ENCODE data around the gene ASXL1. TPM values are rescaled to one million over a fixed set of nuclear protein-coding genes. Genes with fewer than 3 reads are reported as not detected.

The ASXL1 gene
- total RNA-seq, 1 donor from 2014 or later: 97.5 TPM

DNA sequence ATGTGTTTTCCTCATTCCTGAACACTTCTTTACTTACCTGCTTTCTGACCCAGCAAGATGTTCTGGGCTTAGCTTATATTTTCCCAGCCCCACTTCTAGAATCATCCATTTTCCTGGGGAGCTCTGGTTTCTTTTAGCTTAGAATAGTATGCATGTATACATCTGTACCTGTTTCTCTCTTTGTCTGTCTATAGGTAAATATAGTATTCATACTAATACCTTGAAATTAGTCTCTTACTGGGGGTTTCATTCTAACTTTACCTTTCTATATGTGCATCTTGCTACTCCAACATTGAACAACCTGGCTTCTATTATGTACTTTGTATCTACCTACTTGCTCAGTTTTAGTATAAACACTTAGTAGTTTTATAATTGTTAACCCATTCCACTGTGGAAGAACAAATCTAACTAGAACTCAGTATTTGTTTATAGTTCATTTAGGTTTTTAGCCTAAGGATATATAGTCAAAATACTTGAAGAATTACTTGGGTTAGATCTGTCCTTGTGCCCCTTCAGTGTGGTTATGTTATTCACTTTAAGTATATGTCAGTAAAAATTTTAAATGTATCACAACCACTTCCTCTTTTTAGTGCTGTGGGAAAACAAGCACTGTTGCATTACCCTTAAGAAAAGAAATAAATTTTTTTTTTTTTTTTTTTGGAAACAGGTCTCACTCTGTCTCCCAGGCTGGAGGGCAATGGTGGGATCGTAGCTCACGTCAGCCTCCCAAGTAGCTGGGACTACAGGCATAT is 54.0 kb downstream of the ASXL1 start:
- no peaks in the 10 kb centered on the region for H3K36me3 ChIP-seq
- H3K9me3 ChIP-seq: no peaks in the 10 kb centered on the region
- H3K27ac ChIP-seq: no peak overlapping the region
- H3K27me3 ChIP-seq: no peaks in the 10 kb centered on the region
- peaks cover 27% of the 10 kb centered on the region for H3K4me1 ChIP-seq
- DNase-seq (ENCODE audit: extremely low spot score in 2 of 2): no peak
- TF ChIP-seq POLR2AphosphoS5 (IDR thresholded peaks at IDR 0.05; ENCODE audit: insufficient read depth in 1 of 2, low read depth in 1 of 2) (no peak), POLR2A (IDR thresholded peaks at IDR 0.05) (no peak)
- TF ChIP-seq, protein P1, sequence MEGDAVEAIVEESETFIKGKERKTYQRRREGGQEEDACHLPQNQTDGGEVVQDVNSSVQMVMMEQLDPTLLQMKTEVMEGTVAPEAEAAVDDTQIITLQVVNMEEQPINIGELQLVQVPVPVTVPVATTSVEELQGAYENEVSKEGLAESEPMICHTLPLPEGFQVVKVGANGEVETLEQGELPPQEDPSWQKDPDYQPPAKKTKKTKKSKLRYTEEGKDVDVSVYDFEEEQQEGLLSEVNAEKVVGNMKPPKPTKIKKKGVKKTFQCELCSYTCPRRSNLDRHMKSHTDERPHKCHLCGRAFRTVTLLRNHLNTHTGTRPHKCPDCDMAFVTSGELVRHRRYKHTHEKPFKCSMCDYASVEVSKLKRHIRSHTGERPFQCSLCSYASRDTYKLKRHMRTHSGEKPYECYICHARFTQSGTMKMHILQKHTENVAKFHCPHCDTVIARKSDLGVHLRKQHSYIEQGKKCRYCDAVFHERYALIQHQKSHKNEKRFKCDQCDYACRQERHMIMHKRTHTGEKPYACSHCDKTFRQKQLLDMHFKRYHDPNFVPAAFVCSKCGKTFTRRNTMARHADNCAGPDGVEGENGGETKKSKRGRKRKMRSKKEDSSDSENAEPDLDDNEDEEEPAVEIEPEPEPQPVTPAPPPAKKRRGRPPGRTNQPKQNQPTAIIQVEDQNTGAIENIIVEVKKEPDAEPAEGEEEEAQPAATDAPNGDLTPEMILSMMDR (IDR thresholded peaks at IDR 0.05): no peak
- intact Hi-C loops (cut with DNase I): no loop called here
- no peak overlapping the region for H3K4me3 ChIP-seq

DNA sequence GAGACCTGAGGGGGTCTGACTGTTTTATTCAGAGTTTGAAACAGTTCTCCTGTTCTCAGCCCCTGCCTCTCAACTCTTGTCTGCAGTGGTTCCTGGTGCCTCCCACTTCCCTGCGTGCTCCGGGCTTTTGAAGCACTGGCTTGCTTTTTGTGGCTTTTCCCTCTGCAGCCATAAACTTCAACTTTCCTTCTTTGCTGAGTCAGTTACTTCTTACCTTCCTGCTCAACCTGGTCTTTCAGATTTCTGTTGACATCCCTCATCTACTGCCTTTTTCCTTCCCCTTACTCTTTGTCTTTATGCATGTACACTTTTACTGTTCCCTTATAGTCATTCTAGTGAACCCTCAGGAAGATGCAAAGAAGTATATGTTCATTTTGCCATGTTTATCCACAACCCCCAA is 57.4 kb downstream of the ASXL1 start:
- H3K4me3 ChIP-seq: no peak overlapping the region
- DNase-seq (ENCODE audit: extremely low spot score in 2 of 2): no peak
- H3K27ac ChIP-seq: no peak overlapping the region
- no peaks in the 10 kb centered on the region for H3K9me3 ChIP-seq
- peaks cover 28% of the 10 kb centered on the region for H3K4me1 ChIP-seq
- intact Hi-C loops (cut with DNase I): no loop called here
- no peaks in the 10 kb centered on the region for H3K36me3 ChIP-seq
- H3K27me3 ChIP-seq: no peaks in the 10 kb centered on the region
- TF ChIP-seq, protein P1 (IDR thresholded peaks at IDR 0.05): no peak
- TF ChIP-seq POLR2A (IDR thresholded peaks at IDR 0.05) (no peak), POLR2AphosphoS5 (IDR thresholded peaks at IDR 0.05; ENCODE audit: insufficient read depth in 1 of 2, low read depth in 1 of 2) (no peak)

DNA sequence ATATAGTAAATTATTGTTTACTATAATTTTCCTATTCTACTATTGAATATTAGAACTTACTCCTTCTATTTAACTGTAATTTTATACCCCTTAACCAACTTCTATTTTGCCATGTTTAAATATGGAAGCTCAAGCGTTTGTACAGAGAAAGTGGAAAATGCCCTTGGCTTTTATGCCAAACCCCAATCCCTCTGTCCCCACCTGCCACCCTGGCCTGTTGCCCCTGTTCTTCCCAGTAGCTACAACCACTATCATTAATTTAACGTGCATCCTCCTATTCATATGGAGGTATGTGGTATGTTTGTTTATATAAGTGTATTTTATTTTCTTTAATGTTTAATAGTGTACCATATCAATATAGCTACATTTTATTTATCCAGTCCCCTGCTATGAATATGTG is 58.1 kb downstream of the ASXL1 start:
- Histone ChIP-seq H3K27ac (no peak overlapping the region), H3K9me3 (no peaks in the 10 kb centered on the region), H3K4me3 (no peak overlapping the region), H3K4me1 (peaks cover 33% of the 10 kb centered on the region), H3K36me3 (no peaks in the 10 kb centered on the region), H3K27me3 (no peaks in the 10 kb centered on the region)
- DNase-seq (ENCODE audit: extremely low spot score in 2 of 2): no peak
- intact Hi-C loops (cut with DNase I): no loop called here
- TF ChIP-seq POLR2AphosphoS5 (IDR thresholded peaks at IDR 0.05; ENCODE audit: insufficient read depth in 1 of 2, low read depth in 1 of 2): no peak
- TF ChIP-seq, protein P1 (IDR thresholded peaks at IDR 0.05): no peak

DNA sequence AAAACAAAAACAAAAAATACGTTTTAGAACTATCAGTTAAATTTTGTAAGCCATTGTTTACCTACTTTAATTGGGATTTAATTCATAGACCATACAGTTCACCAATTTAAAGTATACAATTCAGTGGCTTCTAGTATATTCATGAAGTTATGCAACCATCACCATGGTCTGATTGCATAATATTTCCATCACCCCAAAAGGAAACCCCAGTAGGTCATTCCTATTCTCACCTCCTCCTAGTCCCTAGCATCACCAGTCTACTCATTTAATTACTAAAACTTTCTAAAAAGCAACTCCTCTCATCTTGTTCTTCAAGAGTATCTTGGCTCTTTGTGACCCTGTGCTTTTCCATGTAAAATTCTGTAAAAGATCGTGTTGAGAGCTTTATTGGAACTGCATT is 60.2 kb downstream of the ASXL1 start:
- Histone ChIP-seq H3K4me3 (no peak overlapping the region), H3K36me3 (no peaks in the 10 kb centered on the region), H3K27ac (no peak overlapping the region), H3K9me3 (no peaks in the 10 kb centered on the region), H3K4me1 (peaks cover 31% of the 10 kb centered on the region), H3K27me3 (no peaks in the 10 kb centered on the region)
- no peak for TF ChIP-seq POLR2A (IDR thresholded peaks at IDR 0.05)
- TF ChIP-seq, protein P1 (IDR thresholded peaks at IDR 0.05): no peak
- no peak for TF ChIP-seq POLR2AphosphoS5 (IDR thresholded peaks at IDR 0.05; ENCODE audit: insufficient read depth in 1 of 2, low read depth in 1 of 2)
- DNase-seq (ENCODE audit: extremely low spot score in 2 of 2): no peak
- intact Hi-C loops (cut with DNase I): no loop called here

DNA sequence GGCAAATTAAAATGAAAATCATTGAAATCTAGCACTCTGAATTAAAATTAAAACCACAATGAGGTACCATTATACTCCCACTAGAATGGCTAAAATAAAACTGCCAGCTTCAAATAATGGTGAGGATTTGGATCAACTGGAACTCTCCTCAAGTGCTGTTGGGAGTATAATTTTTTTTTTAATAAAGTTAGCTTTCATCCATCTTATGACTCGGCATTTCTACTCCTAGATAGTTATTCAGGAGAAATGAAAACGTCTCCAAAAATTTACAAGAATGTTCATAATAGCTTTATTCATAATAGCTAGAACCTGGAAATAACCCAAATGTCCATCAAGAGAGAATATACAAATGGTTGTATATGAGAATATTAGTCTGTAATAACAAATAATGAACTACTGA is 63.2 kb downstream of the ASXL1 start:
- no peaks in the 10 kb centered on the region for H3K27me3 ChIP-seq
- H3K27ac ChIP-seq: no peak overlapping the region
- intact Hi-C loops (cut with DNase I): no loop called here
- H3K4me3 ChIP-seq: no peak overlapping the region
- H3K4me1 ChIP-seq: peaks cover 14% of the 10 kb centered on the region
- no peak for DNase-seq (ENCODE audit: extremely low spot score in 2 of 2)
- no peaks in the 10 kb centered on the region for H3K36me3 ChIP-seq
- TF ChIP-seq POLR2A (IDR thresholded peaks at IDR 0.05) (no peak), POLR2AphosphoS5 (IDR thresholded peaks at IDR 0.05; ENCODE audit: insufficient read depth in 1 of 2, low read depth in 1 of 2) (no peak)
- TF ChIP-seq, protein P1 (IDR thresholded peaks at IDR 0.05): no peak
- H3K9me3 ChIP-seq: no peaks in the 10 kb centered on the region
